ENCODE data around the gene OTUD5. TPM values are rescaled to one million over a fixed set of nuclear protein-coding genes. Genes with fewer than 3 reads are reported as not detected.

The OTUD5 gene
- total RNA-seq, 4 donors from 2014 or later: 39.9 to 53.9 (median 48.5) TPM

DNA sequence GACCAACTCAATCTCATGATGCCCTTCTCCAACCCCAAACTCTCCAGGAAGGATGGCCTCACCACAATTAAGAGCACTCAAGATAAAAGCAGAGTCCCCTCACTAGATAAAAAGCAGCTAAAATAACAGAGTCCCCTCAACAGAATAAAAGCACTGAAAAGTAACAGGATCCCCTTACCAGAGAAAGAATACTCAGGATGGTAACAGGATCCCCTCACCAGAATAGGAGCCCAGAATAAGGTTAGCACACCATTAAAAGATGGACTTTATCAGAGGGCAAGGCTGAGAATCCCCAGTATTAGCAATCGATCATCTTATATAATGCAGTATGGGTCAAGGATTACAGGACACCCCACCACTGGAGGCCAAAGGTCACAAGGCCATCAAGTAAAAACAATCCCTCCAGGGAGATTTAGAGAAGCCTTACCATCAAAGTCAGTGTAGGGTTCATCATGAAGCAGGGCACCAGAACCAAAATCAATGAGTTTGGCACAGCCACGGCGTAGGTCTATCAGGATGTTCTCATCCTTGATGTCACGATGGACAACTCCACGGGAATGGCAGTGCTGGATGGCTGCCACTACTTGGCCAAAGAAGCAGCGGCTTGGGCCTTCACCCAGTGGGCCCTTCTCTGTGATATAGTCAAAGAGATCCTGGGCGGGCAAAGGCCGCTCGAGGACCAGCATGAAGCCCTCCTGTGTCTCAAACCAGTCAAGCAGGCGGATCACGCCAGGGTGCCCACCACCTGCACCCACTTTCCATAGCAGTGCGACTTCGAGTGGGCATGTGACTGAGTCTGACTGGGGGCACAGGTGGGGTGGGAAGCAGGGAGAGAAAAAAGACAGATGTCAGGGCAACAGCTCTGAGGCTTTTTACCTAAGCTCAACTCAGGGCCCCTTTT is 42.6 kb downstream of the OTUD5 start:
- Histone ChIP-seq H3K4me1 (peaks cover 9 to 46% (median 40%) of the 10 kb centered on the region in 4 donors), H3K27me3 (no peaks in the 10 kb centered on the region), H3K9me3 (no peaks in the 10 kb centered on the region), H3K36me3 (peaks cover 0 to 20% (median 12%) of the 10 kb centered on the region in 4 donors), H3K27ac (replicated peaks in 1 of 4) (no peak overlapping the region), H3K4me3 (no peak overlapping the region)
- WGBS: 84% methylated on average over 10 of the region's 13 CpGs
- TF ChIP-seq, protein P1, sequence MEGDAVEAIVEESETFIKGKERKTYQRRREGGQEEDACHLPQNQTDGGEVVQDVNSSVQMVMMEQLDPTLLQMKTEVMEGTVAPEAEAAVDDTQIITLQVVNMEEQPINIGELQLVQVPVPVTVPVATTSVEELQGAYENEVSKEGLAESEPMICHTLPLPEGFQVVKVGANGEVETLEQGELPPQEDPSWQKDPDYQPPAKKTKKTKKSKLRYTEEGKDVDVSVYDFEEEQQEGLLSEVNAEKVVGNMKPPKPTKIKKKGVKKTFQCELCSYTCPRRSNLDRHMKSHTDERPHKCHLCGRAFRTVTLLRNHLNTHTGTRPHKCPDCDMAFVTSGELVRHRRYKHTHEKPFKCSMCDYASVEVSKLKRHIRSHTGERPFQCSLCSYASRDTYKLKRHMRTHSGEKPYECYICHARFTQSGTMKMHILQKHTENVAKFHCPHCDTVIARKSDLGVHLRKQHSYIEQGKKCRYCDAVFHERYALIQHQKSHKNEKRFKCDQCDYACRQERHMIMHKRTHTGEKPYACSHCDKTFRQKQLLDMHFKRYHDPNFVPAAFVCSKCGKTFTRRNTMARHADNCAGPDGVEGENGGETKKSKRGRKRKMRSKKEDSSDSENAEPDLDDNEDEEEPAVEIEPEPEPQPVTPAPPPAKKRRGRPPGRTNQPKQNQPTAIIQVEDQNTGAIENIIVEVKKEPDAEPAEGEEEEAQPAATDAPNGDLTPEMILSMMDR (IDR thresholded peaks at IDR 0.05): no peak
- TF ChIP-seq EP300 (IDR thresholded peaks at IDR 0.05): no peak
- no peak for TF ChIP-seq POLR2A (IDR thresholded peaks at IDR 0.05; ENCODE audit: low read depth)
- TF ChIP-seq POLR2AphosphoS5 (IDR thresholded peaks at IDR 0.05): no peak
- intact Hi-C loops (cut with DNase I): no loop called here
- no peak for DNase-seq (ENCODE audit: extremely low spot score)

DNA sequence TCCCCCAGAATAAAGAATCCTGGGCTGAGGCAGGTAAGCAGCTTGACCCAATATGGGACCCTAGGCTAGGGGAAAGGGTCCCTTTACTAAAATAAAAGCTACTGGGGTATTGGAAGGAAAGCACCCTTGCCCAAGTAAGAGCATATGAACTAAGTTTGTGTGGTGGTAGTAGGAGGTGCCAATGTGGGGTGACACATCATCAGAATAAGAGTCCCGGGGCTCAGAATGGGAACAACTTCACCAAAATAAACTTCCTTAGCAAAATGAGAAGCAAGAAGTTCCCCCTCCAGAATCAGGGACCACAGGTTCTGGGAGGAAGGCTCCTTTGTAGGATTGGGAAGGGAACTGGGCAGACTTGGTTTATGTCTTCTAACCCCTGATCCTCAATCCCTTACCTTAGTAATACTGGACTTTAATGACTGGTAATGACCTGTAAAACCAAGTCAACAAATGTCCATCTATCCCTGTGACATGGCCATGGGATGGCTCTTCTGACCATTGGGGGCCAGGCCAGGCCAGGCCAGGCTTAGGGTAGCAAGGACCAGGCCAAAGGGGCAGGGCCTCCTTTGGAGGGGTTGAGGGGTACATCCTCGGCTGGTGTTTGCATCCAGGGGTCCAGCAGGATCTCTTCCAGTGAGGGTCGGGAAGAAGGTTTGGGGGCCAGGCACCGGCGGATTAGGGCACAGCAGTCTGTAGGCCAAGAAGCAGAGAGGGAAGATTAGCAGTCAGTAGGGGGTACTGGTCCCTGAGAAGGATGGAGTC is 43.6 kb downstream of the OTUD5 start:
- H3K36me3 ChIP-seq: peaks cover 0 to 20% (median 12%) of the 10 kb centered on the region in 4 donors
- intact Hi-C loops (cut with DNase I): no loop called here
- 85% methylated on average over 5 of the region's 5 CpGs for WGBS
- H3K9me3 ChIP-seq: no peaks in the 10 kb centered on the region
- no peak overlapping the region for H3K27ac ChIP-seq (replicated peaks in 1 of 4)
- no peak for TF ChIP-seq POLR2A (IDR thresholded peaks at IDR 0.05; ENCODE audit: low read depth)
- TF ChIP-seq, protein P1 (IDR thresholded peaks at IDR 0.05): no peak
- no peak for TF ChIP-seq POLR2AphosphoS5 (IDR thresholded peaks at IDR 0.05)
- no peak for TF ChIP-seq EP300 (IDR thresholded peaks at IDR 0.05)
- DNase-seq (ENCODE audit: extremely low spot score): no peak
- H3K4me3 ChIP-seq: no peak overlapping the region
- peaks cover 9 to 38% (median 35%) of the 10 kb centered on the region in 4 donors for H3K4me1 ChIP-seq
- no peaks in the 10 kb centered on the region for H3K27me3 ChIP-seq

DNA sequence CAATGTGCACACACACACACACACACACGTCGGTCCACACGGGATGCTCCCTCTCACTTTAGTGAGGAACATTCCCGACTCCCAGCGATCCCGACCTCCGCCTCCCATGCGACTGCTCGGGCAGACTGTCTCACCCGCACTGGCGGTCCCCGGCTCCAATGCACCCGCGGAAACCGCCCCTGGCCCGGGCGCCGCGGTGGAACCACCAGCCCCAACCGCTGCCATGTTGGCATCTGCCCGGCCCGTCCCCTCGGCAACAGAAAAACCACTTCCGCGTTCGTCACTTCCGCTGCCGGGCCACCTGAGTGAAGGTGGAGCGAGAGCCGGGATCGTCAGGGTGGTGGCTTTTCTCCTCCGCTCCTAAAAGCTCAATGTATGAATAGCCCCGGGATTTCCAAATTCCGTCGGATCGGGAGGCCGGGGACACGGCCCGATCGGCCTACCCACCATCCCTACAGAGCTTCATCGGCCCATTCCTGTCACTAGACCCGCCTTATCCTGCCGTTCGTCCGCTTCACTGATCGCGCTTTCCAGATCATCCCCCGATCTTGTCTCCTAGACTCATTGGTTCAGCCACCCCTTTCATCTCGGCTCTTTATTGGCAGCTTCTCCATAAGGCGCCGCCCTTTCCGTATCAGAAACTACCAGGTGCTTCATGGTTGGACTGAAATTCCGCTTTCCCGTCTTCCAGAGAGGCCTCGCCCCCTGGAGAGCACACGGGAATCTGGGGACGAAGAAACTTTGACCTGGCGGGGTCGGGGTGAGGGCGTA is 45.8 kb downstream of the OTUD5 start, which contains the start of gene SLC35A2:
Gene SLC35A2, minus strand, starts transcription at position 235 of the 771 bp plus-strand sequence. Its CDS starts 10 bp downstream, at position 225.
- WGBS: 41% methylated on average over 40 of the region's 60 CpGs
- no peaks in the 10 kb centered on the region for H3K9me3 ChIP-seq
- TF ChIP-seq, protein P1 (IDR thresholded peaks at IDR 0.05): peak in 1 of 3 experiments; percentile 10
- TF ChIP-seq POLR2AphosphoS5 (IDR thresholded peaks at IDR 0.05) (peak; percentile 84 to 91), EP300 (IDR thresholded peaks at IDR 0.05) (no peak), POLR2A (IDR thresholded peaks at IDR 0.05; ENCODE audit: low read depth) (peak; percentile 45)
- peaks cover 0 to 29% (median 15%) of the 10 kb centered on the region in 4 donors for H3K36me3 ChIP-seq
- H3K27me3 ChIP-seq: no peaks in the 10 kb centered on the region
- H3K4me3 ChIP-seq: peak within 1 kb of the TSS; percentile 59 to 80 (median 64)
- H3K27ac ChIP-seq (replicated peaks in 1 of 4): peak within 1 kb of the TSS; percentile 78 to 84 (median 80)
- DNase-seq (ENCODE audit: extremely low spot score): no peak
- intact Hi-C loops (cut with DNase I): no loop called here
- peaks cover 5 to 23% (median 17%) of the 10 kb centered on the region in 4 donors for H3K4me1 ChIP-seq

DNA sequence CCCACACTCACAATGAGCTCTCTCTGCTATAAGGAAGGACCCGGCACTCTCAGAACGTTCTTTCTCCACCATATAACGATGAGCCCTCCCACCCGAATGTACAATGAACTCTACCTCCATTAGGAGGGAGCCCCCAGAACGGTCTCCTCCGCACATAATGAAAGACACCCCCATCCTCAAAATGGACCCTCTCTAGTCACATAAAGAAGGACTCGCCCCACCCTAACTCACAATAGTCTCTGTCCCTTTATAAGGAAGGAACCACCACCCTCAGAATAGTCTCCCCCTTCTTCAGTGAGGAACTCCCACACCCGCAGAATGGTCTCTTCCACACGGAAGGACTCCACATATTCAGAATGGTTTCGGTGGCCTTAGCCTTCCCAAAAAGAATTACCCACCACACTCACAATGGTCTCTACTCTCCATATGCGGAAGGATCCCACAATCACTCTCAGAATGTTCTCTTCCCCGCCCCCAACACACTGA is 46.4 kb downstream of the OTUD5 start:
- Histone ChIP-seq H3K36me3 (peaks cover 0 to 36% (median 20%) of the 10 kb centered on the region in 4 donors), H3K4me3 (peak overlapping the region; percentile 59 to 80 (median 64)), H3K27me3 (no peaks in the 10 kb centered on the region), H3K27ac (replicated peaks in 1 of 4) (peak overlapping the region; percentile 78 to 84 (median 80)), H3K9me3 (no peaks in the 10 kb centered on the region), H3K4me1 (peaks cover 5 to 21% (median 16%) of the 10 kb centered on the region in 4 donors)
- intact Hi-C loops (cut with DNase I): no loop called here
- TF ChIP-seq, protein P1 (IDR thresholded peaks at IDR 0.05): no peak
- TF ChIP-seq POLR2A (IDR thresholded peaks at IDR 0.05; ENCODE audit: low read depth): no peak
- TF ChIP-seq POLR2AphosphoS5 (IDR thresholded peaks at IDR 0.05): no peak
- no peak for TF ChIP-seq EP300 (IDR thresholded peaks at IDR 0.05)
- no peak for DNase-seq (ENCODE audit: extremely low spot score)
- WGBS: 24% methylated on average over 11 of the region's 12 CpGs

All from esophagus muscularis mucosa (tissue), 4 donors.